A549 (cell line): Measurements from ENCODE around the gene RIMS1. TPM values are rescaled to one million over a fixed set of nuclear protein-coding genes. Genes with fewer than 3 reads are reported as not detected.

Source experiments
- ATAC-seq, 2 experiments: fragments of 200-7000 bp in 1 of 2; fragments of >200 bp in 1 of 2; cut with Nextera tagmentation in 1 of 2; cut with Tn5 transposase in 1 of 2; 3 replicates each; pipeline versions ENCODE4 v1.8.0 to v1.9.1; 2018 to 2020; ENCODE audit warnings: mild to moderate bottlenecking in 1 of 2, moderate library complexity in 1 of 2
- CTCF ChIA-PET: fragments of 300-600 bp; sonication (Branson Sonifier 250); formaldehyde crosslinking; extraction: SDS; loops from one replicate; lab custom pipeline; 2021; ENCODE audit warnings: antibody characterized with exemption, inconsistent platforms; lab: Yijun Ruan, JAX
- POLR2A ChIA-PET: fragments of 350-600 bp; formaldehyde crosslinking; extraction: SDS; loops from one replicate; lab custom pipeline; 2021; ENCODE audit warnings: antibody characterized with exemption, inconsistent platforms; lab: Yijun Ruan, JAX
- DNase-seq, 2 experiments: peaks; one replicate each; pipeline versions ENCODE4 v3.0.0 to v3.0.0-alpha.2; 2011 to 2016; ENCODE audit warnings: low read depth in 1 of 2, low spot score in 1 of 2
- FAIRE-seq: peaks from 2 replicates; lab custom pipeline; 2011; peaks lifted over from hg19 to GRCh38; lab: Jason Lieb, UNC
- H3K27ac ChIP-seq, 2 experiments: fragments of >200 bp; sonication (Bioruptor Twin); formaldehyde crosslinking; 3 replicates each; pipeline ENCODE4 v1.5.1; 2016 to 2017
- H3K4me1 ChIP-seq: fragments of >200 bp; sonication (Bioruptor Twin); formaldehyde crosslinking; 3 replicates; pipeline ENCODE4 v1.6.1; 2016
- H3K4me2 ChIP-seq: fragments of >200 bp; sonication (Bioruptor Twin); formaldehyde crosslinking; 3 replicates; pipeline ENCODE4 v1.6.1; 2016
- H3K4me3 ChIP-seq: fragments of >200 bp; sonication (Bioruptor Twin); formaldehyde crosslinking; 3 replicates; pipeline ENCODE4 v1.5.1; 2016
- H3K9me3 ChIP-seq: fragments of >200 bp; sonication (Bioruptor Twin); formaldehyde crosslinking; 3 replicates; pipeline ENCODE4 v1.6.1; 2016
- BCL3 ChIP-seq: fragments of >200 bp; sonication (Bioruptor Twin); formaldehyde crosslinking; IDR thresholded peaks from 3 replicates; pipeline ENCODE4 v1.6.1; 2016
- CBX2 ChIP-seq: fragments of 200-600 bp; sonication (generic); IDR thresholded peaks from 2 replicates; pipeline ENCODE4 v1.6.1; 2016; ENCODE audit warnings: low read depth, mild to moderate bottlenecking, borderline replicate concordance
- CEBPB ChIP-seq, 2 experiments: fragments of >200 bp in 1 of 2; sonication (Bioruptor Twin) in 1 of 2; formaldehyde crosslinking in 1 of 2; IDR thresholded peaks; 2 replicates each; pipeline ENCODE4 v1.6.1; 2012 to 2016
- CHD2 ChIP-seq: fragments of 150-350 bp; IDR thresholded peaks from 2 replicates; pipeline ENCODE4 v1.6.1; 2014; ENCODE audit warnings: low read length; ENCODE audit not compliant: partially characterized antibody
- EHF ChIP-seq: fragments of 250-450 bp; sonication (Bioruptor Pico); IDR thresholded peaks from 2 replicates; pipeline ENCODE4 v1.5.0; 2020; ENCODE audit warnings: mild to moderate bottlenecking
- EHMT2 ChIP-seq: fragments of 200-600 bp; sonication (generic); IDR thresholded peaks from 2 replicates; pipeline ENCODE4 v1.6.1; 2016; ENCODE audit warnings: antibody characterized with exemption, low read depth, mild to moderate bottlenecking, moderate library complexity
- EP300 ChIP-seq, 2 experiments: fragments of >200 bp; sonication (Bioruptor Twin); formaldehyde crosslinking; IDR thresholded peaks; 2 replicates in 1 of 2; 3 replicates in 1 of 2; pipeline ENCODE4 v1.6.1; 2016 to 2017
- FOSL2 ChIP-seq, 2 experiments: fragments of 450-650 bp in 1 of 2; fragments of >200 bp in 1 of 2; sonication (Bioruptor Twin) in 1 of 2; formaldehyde crosslinking; IDR thresholded peaks; 2 replicates each; pipeline versions ENCODE4 v1.5.0 to v1.6.1; 2016 to 2020; ENCODE audit warnings: mild to moderate bottlenecking in 1 of 2, moderate library complexity in 1 of 2
- GATA3 ChIP-seq: IDR thresholded peaks from 2 replicates; pipeline ENCODE4 v1.6.1; 2012; ENCODE audit warnings: borderline replicate concordance
- HEYL ChIP-seq: fragments of 250-450 bp; sonication (Bioruptor Pico); IDR thresholded peaks from 2 replicates; pipeline ENCODE4 v1.8.0; 2021; ENCODE audit warnings: mild to moderate bottlenecking, moderate library complexity
- HMGXB4 ChIP-seq: fragments of 250-450 bp; sonication (Bioruptor Pico); IDR thresholded peaks from 2 replicates; pipeline ENCODE4 v1.5.0; 2021; ENCODE audit warnings: mild to moderate bottlenecking, moderate library complexity, borderline replicate concordance
- HOXB13 ChIP-seq: fragments of 250-450 bp; sonication (Bioruptor Pico); IDR thresholded peaks from 2 replicates; pipeline ENCODE4 v1.5.0; 2020; ENCODE audit warnings: low read depth, mild to moderate bottlenecking, moderate library complexity
- MAFK ChIP-seq: fragments of 450-650 bp; IDR thresholded peaks from 2 replicates; pipeline ENCODE4 v1.6.1; 2014; ENCODE audit not compliant: partially characterized antibody
- NR3C1 ChIP-seq: fragments of >200 bp; sonication (Bioruptor Twin); formaldehyde crosslinking; IDR thresholded peaks from 3 replicates; pipeline ENCODE4 v1.6.1; 2017
- PHF8 ChIP-seq: fragments of 200-600 bp; sonication (generic); IDR thresholded peaks from 2 replicates; pipeline ENCODE4 v1.6.1; 2016; ENCODE audit warnings: low read depth, mild to moderate bottlenecking, antibody characterized with exemption, moderate library complexity, borderline replicate concordance
- RARB ChIP-seq: fragments of 250-450 bp; sonication (Bioruptor Pico); IDR thresholded peaks from 2 replicates; pipeline ENCODE4 v1.8.0; 2021; ENCODE audit warnings: mild to moderate bottlenecking, moderate library complexity
- RCOR1 ChIP-seq: fragments of 150-350 bp; IDR thresholded peaks from 2 replicates; pipeline ENCODE4 v1.6.1; 2014; ENCODE audit warnings: antibody characterized with exemption, low read length, low read depth
- ZC3H11A ChIP-seq: fragments of 450-650 bp; IDR thresholded peaks from 2 replicates; pipeline ENCODE4 v1.6.1; 2014; ENCODE audit warnings: antibody characterized with exemption, mild to moderate bottlenecking
- ZFP36 ChIP-seq: fragments of 450-650 bp; IDR thresholded peaks from 2 replicates; pipeline ENCODE4 v1.6.1; 2014; ENCODE audit warnings: borderline replicate concordance; ENCODE audit not compliant: partially characterized antibody
- ZSCAN20 ChIP-seq: fragments of 250-450 bp; sonication (Bioruptor Pico); IDR thresholded peaks from 2 replicates; pipeline ENCODE4 v1.8.0; 2022; ENCODE audit warnings: mild to moderate bottlenecking, moderate library complexity
- WGBS: methylation state at CpG from one replicate; pipeline ENCODE4 v1.1.6; 2017; ENCODE audit errors: missing lambda C conversion rate; 5-methylcytosine and 5-hydroxymethylcytosine counted together
- polyA plus RNA-seq, 4 experiments: library from polyadenylated mRNA; depleted of rRNA in 3 of 4; stranded (reverse); fragments of >200 nt; fragmentation: RNase III in 1 of 4; extraction: RNeasy Plus Mini Kit Qiagen cat#74134 plus additional on column Dnase treatment in 1 of 4; gene quantifications; 2 replicates in 3 of 4; 3 replicates in 1 of 4; pipeline ENCODE4 v1.2.3, GENCODE V29; 2011 to 2017
- TF ChIP-seq, protein P1 (sequence below): IDR thresholded peaks from 2 replicates; pipeline ENCODE4 v1.6.1; 2012; ENCODE audit warnings: low read depth, borderline replicate concordance
- TF ChIP-seq, protein P2 (sequence below): fragments of >200 bp; sonication (Bioruptor Twin); formaldehyde crosslinking; IDR thresholded peaks from 2 replicates; pipeline ENCODE4 v1.6.1; 2016
- TF ChIP-seq, protein P3 (sequence below): fragments of 450-650 bp; IDR thresholded peaks from 2 replicates; pipeline ENCODE4 v1.6.1; 2014; ENCODE audit warnings: antibody characterized with exemption
- TF ChIP-seq, protein P4 (sequence below): IDR thresholded peaks from 2 replicates; pipeline ENCODE4 v1.6.1; 2012

RIMS1 gene
- polyA plus RNA-seq, 2 of the 4 experiments (the other 2 are of a cell fraction), result 0.03 TPM; not detected in 1

DNA sequence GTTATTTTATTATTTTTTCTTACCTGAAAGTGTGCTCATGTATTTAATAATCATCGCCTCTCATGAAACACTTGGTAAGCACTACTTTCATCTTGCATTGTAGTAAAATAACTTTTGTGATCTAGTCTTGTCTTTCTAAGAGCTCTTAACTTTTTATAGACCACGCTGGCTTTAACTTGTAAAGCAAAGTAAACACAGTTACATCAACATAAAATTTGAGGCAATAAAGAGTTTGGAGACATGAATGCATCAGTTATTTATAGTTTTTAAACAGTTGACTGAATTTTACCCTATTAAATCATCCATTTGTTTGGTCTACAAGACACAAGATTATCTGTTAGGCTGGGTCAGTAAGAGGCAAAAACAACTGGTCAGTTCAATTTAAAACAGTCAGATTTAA lies 517.1 kb downstream of the RIMS1 start (continued):
- TF ChIP-seq CHD2 (no peak), ZC3H11A (no peak)
- TF ChIP-seq, protein P1, sequence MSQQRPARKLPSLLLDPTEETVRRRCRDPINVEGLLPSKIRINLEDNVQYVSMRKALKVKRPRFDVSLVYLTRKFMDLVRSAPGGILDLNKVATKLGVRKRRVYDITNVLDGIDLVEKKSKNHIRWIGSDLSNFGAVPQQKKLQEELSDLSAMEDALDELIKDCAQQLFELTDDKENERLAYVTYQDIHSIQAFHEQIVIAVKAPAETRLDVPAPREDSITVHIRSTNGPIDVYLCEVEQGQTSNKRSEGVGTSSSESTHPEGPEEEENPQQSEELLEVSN, result no peak

DNA sequence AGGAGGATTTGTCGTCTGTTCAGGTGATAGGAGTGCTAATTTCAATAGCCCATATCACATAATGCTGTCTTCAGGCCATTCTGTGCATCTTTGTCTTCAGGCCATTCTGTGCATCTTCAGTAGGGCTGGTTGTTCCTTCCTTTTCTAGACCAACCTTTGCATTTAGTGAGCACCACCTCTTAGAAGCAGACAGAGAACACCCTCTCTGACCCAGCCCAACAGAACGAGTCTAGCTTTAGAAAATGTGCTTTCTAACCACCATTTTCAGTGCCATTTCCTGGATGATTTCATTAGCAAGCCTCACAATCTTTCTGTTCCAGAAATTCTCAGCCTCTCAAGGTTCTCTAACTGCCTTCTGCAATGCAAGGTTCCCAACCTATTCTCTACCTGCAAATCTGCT lies 520.2 kb downstream of the RIMS1 start:
- ChIA-PET POLR2A (no interaction called here), CTCF (no interaction called here)
- no peak for TF ChIP-seq EP300 (IDR thresholded peaks at IDR 0.05)
- TF ChIP-seq MAFK, result no peak
- no peak for TF ChIP-seq EHF (CRISPR knock-in tag)
- TF ChIP-seq, protein P2, sequence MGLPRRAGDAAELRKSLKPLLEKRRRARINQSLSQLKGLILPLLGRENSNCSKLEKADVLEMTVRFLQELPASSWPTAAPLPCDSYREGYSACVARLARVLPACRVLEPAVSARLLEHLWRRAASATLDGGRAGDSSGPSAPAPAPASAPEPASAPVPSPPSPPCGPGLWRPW, result no peak
- TF ChIP-seq EHMT2, result no peak
- TF ChIP-seq FOSL2 (IDR thresholded peaks at IDR 0.05), result no peak
- TF ChIP-seq FOSL2 (CRISPR knock-in tag; IDR thresholded peaks at IDR 0.05), result no peak
- TF ChIP-seq PHF8, result no peak
- TF ChIP-seq, protein P3, sequence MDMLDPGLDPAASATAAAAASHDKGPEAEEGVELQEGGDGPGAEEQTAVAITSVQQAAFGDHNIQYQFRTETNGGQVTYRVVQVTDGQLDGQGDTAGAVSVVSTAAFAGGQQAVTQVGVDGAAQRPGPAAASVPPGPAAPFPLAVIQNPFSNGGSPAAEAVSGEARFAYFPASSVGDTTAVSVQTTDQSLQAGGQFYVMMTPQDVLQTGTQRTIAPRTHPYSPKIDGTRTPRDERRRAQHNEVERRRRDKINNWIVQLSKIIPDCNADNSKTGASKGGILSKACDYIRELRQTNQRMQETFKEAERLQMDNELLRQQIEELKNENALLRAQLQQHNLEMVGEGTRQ, result no peak
- no peak for TF ChIP-seq GATA3
- TF ChIP-seq, protein P4, sequence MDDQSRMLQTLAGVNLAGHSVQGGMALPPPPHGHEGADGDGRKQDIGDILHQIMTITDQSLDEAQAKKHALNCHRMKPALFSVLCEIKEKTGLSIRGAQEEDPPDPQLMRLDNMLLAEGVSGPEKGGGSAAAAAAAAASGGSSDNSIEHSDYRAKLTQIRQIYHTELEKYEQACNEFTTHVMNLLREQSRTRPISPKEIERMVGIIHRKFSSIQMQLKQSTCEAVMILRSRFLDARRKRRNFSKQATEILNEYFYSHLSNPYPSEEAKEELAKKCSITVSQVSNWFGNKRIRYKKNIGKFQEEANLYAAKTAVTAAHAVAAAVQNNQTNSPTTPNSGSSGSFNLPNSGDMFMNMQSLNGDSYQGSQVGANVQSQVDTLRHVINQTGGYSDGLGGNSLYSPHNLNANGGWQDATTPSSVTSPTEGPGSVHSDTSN, result no peak
- TF ChIP-seq HOXB13 (CRISPR knock-in tag), result no peak
- no peak for TF ChIP-seq CBX2
- no peak for TF ChIP-seq RCOR1
- no peak for TF ChIP-seq ZFP36
- no peak for TF ChIP-seq RARB
- no peak for TF ChIP-seq HMGXB4 (CRISPR knock-in tag)
- WGBS, result 19% methylated on average over 2 of the region's 2 CpGs
- ATAC-seq, result no peak
- Histone ChIP-seq H3K4me1 (no peaks in the 10 kb centered on the region), H3K4me3 (no peak overlapping the region), H3K27ac (no peak overlapping the region), H3K4me2 (no peak overlapping the region), H3K9me3 (no peaks in the 10 kb centered on the region)
- FAIRE-seq, result no peak
- DNase-seq, result no peak

DNA sequence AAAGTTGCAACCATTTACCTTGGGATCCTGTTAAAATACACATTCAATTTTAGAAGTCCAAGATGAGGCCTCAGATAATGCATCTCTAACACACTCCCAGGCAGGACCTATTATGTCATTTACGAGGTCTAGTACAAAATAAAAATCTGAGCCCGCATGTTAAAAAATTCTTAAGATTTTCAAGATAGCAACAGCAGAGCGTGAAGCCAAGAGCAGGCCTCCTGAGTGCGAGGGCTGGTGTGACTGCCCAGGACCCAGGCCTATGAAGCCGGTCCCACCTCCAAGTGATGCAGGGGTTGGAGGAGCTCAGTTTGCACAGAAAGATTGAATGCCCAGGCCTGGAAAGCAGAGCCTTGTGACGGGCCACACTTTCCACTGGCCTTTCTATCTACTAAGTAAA lies 524.4 kb downstream of the RIMS1 start:
- ChIA-PET POLR2A (no interaction called here), CTCF (interaction anchor here (0.6 to 4.9 kb wide), 10 partner anchors 14 to 920 kb away, joined by 3 to 62 read pairs (median 7); no protein-coding TSS in a partner anchor)
- no peak for DNase-seq
- H3K27ac ChIP-seq, result no peak overlapping the region
- H3K4me1 ChIP-seq, result no peaks in the 10 kb centered on the region
- H3K4me2 ChIP-seq, result no peak overlapping the region
- 82% methylated on average over 6 of the region's 6 CpGs for WGBS
- ATAC-seq, result no peak
- TF ChIP-seq HEYL (no peak), NR3C1 (no peak), CEBPB (IDR thresholded peaks at IDR 0.05) (no peak), ZSCAN20 (CRISPR knock-in tag) (no peak), BCL3 (no peak)
- no peak overlapping the region for H3K4me3 ChIP-seq
- no peaks in the 10 kb centered on the region for H3K9me3 ChIP-seq
- FAIRE-seq, result no peak
